ENCODE data around the gene MARCHF3. TPM values are rescaled to one million over a fixed set of nuclear protein-coding genes. Genes with fewer than 3 reads are reported as not detected.

Gene MARCHF3
- total RNA-seq, 1 donor from 2014 or later, result 21.9 TPM

- H3K9me3 Mint-ChIP-seq, result no peaks in the 10 kb centered on the region
- no peak overlapping the region for H3K27ac Mint-ChIP-seq
- ATAC-seq (ENCODE audit: low read depth), result no peak
- peaks cover 37% of the 10 kb centered on the region for H3K4me1 Mint-ChIP-seq
- ChIA-PET CTCF (no interaction called here), POLR2A (no interaction called here)
- intact Hi-C loops (cut with micrococcal nuclease), result no loop called here
- DNase-seq, result no peak
- no peak for TF ChIP-seq CTCF (IDR thresholded peaks at IDR 0.05)
- H3K4me3 Mint-ChIP-seq, result no peak overlapping the region
- no peaks in the 10 kb centered on the region for H3K27me3 Mint-ChIP-seq
- no peaks in the 10 kb centered on the region for H3K36me3 Mint-ChIP-seq (ENCODE audit: low read depth)
Observed at GRCh38 chr5:126927429-126927828, 102.9 kb downstream of the MARCHF3 start.

- intact Hi-C loops (cut with micrococcal nuclease), result no loop called here
- Mint-ChIP-seq H3K9me3 (no peaks in the 10 kb centered on the region), H3K27ac (no peak overlapping the region), H3K4me3 (no peak overlapping the region), H3K27me3 (no peaks in the 10 kb centered on the region), H3K36me3 (ENCODE audit: low read depth) (no peaks in the 10 kb centered on the region), H3K4me1 (peaks cover 36% of the 10 kb centered on the region)
- ChIA-PET POLR2A (no interaction called here), CTCF (interaction anchor here (0.6 kb wide), 1 partner anchor 331 kb away, joined by 4 read pairs; no protein-coding TSS in a partner anchor)
- no peak for DNase-seq
- no peak for ATAC-seq (ENCODE audit: low read depth)
- TF ChIP-seq CTCF (IDR thresholded peaks at IDR 0.05), result no peak
Observed at GRCh38 chr5:126926187-126926586, 104.2 kb downstream of the MARCHF3 start.

- no peaks in the 10 kb centered on the region for H3K9me3 Mint-ChIP-seq
- ATAC-seq (ENCODE audit: low read depth) (no peak), DNase-seq (no peak)
- no peaks in the 10 kb centered on the region for H3K36me3 Mint-ChIP-seq (ENCODE audit: low read depth)
- no peaks in the 10 kb centered on the region for H3K27me3 Mint-ChIP-seq
- no peak overlapping the region for H3K4me3 Mint-ChIP-seq
- CTCF ChIA-PET, result no interaction called here
- H3K4me1 Mint-ChIP-seq, result peaks cover 37% of the 10 kb centered on the region
- no peak for TF ChIP-seq CTCF (IDR thresholded peaks at IDR 0.05)
- H3K27ac Mint-ChIP-seq, result no peak overlapping the region
- POLR2A ChIA-PET, result no interaction called here
- intact Hi-C loops (cut with micrococcal nuclease), result no loop called here
Observed at GRCh38 chr5:126925482-126925881, 104.9 kb downstream of the MARCHF3 start.

- CTCF ChIA-PET, result no interaction called here
- H3K27ac Mint-ChIP-seq, result no peak overlapping the region
- H3K4me1 Mint-ChIP-seq, result peaks cover 36% of the 10 kb centered on the region
- H3K9me3 Mint-ChIP-seq, result no peaks in the 10 kb centered on the region
- DNase-seq (no peak), ATAC-seq (ENCODE audit: low read depth) (no peak)
- no peaks in the 10 kb centered on the region for H3K27me3 Mint-ChIP-seq
- no peak overlapping the region for H3K4me3 Mint-ChIP-seq
- no peak for TF ChIP-seq CTCF (IDR thresholded peaks at IDR 0.05)
- intact Hi-C loops (cut with micrococcal nuclease), result no loop called here
- H3K36me3 Mint-ChIP-seq (ENCODE audit: low read depth), result no peaks in the 10 kb centered on the region
- POLR2A ChIA-PET, result no interaction called here
Observed at GRCh38 chr5:126924331-126925033, 105.9 kb downstream of the MARCHF3 start.

- Mint-ChIP-seq H3K27ac (no peak overlapping the region), H3K4me1 (peaks cover 23% of the 10 kb centered on the region), H3K27me3 (no peaks in the 10 kb centered on the region), H3K36me3 (ENCODE audit: low read depth) (peaks cover 17% of the 10 kb centered on the region), H3K9me3 (no peaks in the 10 kb centered on the region), H3K4me3 (no peak overlapping the region)
- ATAC-seq (ENCODE audit: low read depth), result no peak
- CTCF ChIA-PET, result no interaction called here
- TF ChIP-seq CTCF (IDR thresholded peaks at IDR 0.05), result no peak
- no peak for DNase-seq
- intact Hi-C loops (cut with micrococcal nuclease), result no loop called here
- POLR2A ChIA-PET, result no interaction called here
Observed at GRCh38 chr5:126921241-126922091, 108.9 kb downstream of the MARCHF3 start.
